Activated naive CD8-positive, alpha-beta T cell treated with anti-CD3 and anti-CD28 coated beads, Interleukin-2, amount 50 U/mL, for 16 hours (primary cell): ENCODE data around the gene MAJIN.

Experiments
- DNase-seq: peaks from one replicate; pipeline ENCODE4 v3.0.0-alpha.2; 2020; ENCODE audit warnings: low read depth, low spot score

Gene MAJIN

DNA sequence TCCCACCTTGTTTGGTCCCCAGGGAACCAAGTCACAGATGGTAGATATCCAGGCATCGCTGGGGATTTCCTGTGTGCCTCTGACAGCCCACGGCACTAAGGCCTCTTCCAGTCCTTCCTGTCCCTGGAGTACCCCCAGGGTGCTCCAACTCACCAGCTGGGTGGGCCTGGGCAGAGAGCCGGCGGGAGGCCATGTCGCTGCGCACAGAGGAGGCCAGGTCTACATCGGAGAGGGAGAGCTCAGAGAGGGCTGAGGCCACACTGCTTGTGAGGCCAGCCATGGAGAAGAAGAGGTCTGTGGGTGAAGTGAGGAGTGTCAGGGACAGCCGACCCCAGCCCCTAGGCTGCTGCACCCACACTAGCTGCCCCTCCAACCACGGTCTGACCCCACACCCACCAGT lies 60.2 kb downstream of the MAJIN start:
- no peak for DNase-seq

DNA sequence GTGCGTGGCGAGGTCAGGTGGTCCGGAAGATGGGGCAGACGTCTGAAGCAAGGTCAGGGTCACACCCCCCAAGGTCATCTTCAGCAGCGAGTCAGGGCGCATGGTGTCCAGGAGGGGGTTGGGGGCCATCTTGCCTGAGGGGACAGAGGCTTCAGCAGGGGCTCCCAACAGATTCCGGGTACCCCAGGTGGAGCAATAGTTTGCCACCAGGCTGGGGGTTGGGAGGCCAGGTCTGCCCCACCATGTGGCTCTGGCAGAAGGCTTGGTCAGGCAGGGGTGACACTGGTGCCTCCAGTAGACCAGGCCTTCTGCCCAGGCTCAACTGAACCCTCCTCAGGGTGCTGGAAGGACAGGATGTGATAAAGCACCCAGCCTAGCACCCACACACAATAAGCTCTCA lies 60.8 kb downstream of the MAJIN start:
- no peak for DNase-seq

DNA sequence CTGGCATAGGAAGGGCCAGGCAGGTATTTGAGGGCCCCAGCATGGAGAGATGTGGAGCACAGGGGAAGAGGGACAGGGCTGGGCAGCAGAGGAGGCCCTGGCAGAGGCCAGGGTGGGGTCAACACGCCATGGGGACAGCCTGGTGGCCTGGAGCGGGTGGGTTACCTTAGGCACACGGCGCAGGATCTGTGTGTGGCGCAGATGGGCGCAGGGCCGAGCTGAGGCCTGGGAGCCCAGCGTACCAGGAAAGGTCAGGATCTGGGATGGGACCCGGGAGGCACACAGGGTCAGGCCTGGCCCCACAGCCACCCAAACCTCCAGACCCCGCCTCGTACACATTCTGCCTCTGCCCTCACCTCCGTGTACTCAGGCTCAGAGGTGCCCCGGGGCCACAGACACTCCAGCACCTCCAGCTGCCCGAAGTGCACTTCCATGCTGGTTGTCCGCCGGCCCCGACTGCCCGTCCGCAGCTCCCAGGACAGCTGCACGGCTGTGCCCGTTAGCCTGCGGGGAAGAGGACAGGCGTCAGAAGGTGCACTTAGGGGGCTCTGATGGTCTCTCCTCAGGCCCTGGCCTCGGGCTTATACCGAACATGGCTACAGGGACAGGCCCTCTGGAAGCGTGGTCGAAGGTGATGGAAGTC lies 61.3 kb downstream of the MAJIN start:
- DNase-seq = no peak

DNA sequence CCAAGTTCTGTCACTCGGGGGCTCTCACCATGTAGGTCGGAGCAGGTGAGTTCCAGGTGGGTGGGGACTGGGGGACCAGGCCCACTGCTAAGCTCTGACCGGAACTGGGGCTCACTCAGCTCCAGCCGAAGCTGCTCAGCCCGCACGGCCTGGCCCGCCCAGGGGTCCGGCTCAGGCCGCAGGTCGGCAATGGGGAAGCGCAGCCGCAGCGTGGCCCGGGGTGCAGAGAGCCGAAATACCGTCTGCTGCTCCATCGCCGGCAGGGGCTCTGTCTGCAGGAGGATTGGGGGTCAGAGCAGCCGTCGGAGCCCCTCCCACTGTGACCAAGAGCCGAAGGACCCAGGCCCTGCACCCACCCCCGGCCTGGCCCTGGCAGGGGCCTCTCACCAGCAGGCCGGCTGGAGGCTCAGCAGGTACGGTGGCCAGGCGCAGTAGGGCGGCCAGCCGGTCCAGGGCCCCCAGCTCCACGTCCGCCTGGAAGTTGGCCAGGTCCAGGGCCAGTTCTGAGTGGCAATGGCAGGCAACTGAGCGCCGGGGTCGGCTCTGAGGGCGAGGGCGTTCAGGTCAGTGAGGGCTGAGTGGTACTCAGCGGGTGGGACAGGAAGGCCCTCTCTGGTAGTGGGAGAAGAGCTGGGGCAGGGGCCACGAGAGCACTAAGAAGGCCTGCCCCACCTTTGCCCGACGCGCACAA lies 62.1 kb downstream of the MAJIN start:
- no peak for DNase-seq

DNA sequence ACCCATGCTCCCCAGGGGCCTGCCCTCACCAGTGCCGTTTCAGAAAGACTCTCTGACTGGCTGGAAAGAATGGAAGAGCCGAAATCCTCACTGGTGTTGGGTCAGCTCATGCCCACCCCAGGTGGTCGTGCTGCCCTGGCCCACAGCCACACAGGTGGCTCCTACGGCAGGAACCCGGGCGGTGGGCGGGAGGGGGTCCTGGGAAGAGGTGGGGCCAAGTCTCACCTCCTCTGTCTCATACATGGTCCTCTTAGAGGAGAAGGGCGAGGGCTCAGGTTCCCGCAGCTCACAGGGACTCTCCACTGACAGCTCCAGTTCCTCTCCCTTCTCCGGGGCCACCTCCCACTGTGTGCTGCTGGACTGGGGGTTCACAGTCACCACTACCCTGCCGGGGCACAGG lies 63.1 kb downstream of the MAJIN start:
- DNase-seq = no peak

DNA sequence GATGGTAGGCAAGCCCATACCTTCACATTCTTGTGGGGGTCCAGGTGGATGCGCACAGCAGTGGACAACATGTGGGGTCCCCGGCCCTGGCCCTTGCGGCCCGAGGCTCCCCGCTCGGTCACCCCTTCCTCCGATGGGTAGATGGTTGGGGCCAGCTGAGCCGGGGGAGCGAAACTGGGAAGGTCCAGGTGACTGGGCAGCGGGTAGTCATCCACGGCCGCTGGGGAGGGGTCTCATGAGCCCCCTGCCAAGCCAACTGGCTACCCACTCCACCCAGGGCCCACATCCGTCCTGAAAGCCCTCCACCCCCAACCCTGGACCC lies 65.6 kb downstream of the MAJIN start:
- DNase-seq = no peak

DNA sequence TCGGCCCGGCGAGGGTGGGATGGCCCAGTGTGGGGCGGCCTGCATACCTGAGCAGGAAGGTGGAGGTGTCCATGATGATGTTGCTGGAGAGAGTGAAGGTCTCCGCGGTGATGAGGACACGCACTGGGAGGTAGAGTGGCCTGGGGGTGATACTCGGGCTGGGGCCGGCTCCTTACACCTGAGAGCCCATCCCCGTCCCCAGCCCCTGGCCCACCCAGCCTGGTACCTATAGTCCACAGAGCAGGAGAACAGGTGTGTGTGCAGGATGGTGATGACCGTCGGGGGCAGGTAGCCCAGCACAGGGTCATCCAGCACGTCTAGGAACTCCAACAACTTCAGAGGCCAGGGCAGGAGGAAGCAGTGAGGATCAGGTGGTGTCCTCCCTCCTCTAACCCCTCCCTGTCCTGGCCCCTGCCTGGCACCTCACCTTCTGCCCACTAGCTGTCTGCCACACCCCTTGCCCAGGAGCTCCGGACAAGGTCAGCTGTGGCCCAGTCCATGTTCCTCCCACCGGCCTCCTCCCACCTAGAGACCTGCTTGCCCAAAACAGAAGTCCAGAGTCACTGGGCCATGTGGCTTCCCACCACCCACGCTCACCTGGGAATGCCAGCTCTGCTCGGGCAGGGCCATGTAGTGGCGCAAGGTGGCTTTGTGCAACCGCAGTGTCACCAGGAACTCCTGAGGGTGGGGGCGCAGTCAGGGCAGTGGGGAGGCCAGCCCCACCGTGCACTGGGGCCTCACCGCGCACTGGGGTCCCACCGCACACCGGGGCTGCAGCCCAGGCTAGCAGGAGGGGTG lies 66.2 kb downstream of the MAJIN start:
- no peak for DNase-seq

DNA sequence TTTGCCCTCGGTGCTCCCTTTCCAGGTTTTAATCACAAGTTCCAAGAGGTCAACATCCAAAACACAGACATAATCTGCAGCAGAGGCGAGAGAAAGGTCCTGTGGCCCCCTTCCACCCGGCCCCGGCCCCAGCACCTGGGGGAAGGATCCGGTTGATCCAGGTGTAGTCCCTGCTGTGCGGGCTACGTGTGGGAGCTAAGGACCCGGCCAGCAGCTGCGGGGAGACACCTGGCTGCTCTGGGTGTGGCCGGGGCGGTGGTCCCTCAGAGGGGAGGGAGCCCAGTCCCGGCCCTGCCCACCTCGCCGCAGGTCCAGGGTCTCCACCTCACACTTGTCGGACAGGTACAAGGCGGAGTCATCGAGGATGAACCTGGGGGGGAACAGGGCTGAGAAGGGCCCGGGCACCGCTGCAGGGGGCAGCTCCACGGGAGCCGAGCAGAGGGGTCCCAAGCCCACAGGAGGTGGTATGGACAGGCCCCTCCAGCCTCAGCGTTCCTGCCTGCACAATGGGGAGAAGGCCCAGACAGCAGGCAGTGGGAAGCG lies 68.5 kb downstream of the MAJIN start:
- no peak for DNase-seq

DNA sequence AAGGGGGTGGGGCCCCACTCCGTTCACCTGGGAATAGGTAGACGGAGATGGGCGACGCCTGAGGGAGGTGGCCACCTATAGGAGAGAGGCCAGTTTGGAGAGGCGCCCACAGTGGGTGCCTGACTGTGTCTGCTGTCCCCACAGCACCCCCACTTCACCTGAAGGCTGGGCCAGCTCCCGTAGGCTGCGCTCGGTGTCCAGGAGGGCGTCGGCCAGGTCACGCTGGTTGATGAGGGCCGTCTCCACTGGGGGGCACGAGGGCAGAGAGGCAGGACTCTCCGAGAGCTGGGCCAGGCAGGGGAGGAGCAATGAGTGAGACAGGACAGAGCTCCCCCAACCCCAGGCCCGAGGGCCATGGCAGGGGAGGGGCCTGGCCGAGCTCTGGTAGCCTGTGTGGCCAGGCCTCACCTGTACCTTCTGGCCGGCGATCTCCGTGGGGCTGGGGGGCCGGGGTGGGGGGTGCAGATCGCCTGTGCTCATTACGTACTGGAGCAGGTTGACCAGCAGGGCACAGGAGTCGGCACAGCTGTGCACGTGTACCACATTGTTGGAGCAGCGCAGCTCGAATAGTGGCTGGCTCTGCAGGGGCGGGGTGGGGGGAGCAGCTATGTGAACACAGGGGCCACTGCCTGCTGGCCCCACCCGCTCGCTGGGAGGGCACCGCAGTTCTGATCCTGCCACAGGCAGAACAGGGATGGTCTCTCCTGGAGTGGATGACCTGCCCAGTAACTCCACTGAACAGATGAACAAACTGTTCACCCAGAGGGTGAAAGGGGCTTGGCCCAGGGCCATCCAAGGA lies 69.6 kb downstream of the MAJIN start:
- no peak for DNase-seq

DNA sequence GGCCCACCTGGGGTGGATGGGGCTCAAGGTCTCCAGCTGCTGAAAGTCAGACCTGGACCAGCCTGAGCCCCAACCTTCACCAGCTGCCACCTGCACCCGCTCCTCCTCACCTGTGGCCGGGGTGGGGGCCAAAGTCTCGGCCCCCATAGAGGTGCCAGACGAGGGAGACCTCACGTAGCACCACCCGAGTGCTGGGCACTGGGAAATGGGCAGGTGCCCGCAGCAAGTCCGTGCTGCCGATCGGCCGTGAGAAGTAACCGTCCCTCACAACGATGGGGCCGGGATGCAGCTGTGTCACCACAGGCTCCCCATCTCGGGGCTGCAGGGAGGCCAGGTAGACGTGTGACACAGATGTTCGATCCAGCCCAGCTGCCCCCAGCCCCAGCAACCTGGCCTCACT lies 71.1 kb downstream of the MAJIN start:
- DNase-seq = no peak

DNA sequence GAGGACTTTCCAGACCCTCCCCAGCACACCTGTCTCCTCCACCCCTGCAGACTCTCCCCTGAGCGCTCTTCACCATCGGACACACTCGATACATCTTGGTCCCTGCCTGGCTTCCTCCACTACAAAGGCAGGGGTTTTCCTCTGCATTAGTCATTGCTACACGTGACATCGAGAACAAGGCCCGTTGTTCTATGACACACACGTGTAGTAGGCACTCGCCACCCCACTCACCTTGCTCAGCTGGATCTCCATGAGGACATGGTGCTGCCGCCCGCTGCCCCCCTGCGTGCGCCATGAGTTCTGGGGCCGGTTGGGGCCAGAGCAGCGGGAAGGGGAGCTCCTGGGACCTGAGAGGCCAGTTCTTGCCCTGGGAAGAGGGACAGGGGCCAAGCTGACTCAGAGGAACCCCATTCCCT lies 71.6 kb downstream of the MAJIN start:
- DNase-seq = peak; percentile 18

DNA sequence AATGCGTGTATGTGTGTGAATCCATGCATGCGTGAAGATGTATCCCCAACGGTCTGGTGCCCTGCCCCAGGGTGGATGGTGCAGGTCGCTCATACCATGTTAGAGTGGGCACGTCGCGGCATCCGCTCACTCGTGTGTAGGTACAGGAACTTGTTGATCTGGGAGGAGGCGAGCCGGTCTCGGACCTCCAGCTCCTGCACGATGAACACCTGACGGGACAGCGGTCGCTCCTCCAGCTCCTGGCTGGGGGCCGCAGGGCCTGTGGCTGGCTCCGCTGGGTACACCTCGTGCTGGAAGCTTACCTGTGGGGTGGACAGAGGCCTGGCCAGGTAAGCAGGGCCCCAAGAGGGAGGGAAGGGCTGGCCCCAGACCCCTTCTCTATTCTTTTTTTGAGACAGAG lies 73.4 kb downstream of the MAJIN start:
- no peak for DNase-seq

DNA sequence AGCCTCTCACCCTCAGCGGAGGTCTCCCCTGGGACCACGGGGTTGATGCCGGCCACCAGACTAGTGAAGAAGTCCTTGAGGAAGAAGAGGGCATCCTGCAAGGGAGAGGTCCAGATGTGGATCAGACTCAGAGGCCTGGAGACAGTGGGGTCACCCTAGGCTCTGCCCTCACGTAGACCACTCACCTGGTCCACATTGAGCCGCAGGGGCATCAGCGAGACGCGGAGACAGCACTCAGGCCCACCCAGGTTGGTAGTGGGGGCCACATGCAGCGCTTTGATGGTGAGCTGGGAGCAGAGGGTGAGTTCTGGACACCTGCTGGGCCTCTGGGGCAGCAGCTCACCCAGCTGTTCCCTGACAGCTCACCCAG lies 73.8 kb downstream of the MAJIN start:
- DNase-seq = no peak

DNA sequence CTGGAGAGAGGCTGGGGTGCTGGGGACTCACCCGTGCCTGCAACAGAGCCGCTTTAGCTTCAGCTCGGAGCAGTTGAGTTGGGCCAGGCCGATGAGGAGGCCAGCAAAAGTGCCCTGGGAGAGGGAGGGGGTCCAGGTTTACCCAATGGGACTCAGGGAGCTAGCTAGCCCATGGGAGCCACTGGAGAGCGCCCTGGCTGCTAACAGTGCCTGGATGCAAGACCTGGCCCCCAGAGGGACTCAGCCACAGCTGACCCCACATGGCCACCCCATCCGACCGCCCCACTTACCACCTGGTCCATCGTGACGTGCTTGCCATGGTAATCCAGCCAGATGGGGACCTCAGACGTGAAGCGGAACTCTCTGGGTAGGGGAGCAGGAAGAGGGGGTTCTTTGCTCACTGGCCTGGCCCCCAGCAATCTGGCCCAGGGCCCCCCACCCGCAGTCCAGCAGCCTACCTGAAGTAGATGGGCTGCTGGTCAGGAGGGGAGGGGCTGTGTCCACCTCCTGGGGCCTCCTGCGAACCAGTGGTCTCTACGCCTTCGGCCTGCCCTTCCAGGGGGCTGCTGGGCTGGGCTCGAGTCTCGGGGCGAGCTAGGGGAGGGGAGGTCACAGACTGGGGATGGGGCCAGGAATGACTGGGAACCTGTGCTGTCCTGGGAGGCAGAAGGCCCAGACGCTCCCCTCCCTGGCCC lies 74.4 kb downstream of the MAJIN start:
- DNase-seq = no peak

DNA sequence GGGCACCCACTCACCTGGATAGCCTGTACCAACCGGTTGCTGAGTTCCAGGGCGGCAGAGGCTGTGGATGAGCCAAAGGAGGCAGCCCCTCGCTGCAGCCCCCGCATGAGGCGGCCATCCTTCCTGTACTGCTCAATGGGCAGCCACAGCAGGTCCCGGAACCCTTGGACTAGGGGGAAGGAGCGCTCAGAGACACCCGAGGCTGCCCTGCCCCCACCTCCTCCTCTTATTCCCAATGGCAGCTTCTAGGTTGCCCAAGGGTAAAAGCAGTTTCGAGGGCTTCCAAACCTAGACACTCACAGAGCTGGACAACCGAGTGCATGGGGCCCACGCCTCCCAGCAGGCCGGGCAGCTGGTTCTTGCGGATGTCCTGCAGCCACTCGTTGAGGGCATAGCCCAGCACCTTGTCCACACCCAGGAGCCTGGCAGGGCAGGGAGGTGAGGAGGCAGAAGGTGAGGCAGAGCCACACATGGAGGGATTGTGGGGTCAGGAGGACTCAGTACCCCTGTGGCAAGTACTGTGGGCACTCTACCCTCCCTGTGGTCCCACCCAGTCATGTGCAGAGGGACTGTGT lies 75.4 kb downstream of the MAJIN start:
- DNase-seq = no peak

DNA sequence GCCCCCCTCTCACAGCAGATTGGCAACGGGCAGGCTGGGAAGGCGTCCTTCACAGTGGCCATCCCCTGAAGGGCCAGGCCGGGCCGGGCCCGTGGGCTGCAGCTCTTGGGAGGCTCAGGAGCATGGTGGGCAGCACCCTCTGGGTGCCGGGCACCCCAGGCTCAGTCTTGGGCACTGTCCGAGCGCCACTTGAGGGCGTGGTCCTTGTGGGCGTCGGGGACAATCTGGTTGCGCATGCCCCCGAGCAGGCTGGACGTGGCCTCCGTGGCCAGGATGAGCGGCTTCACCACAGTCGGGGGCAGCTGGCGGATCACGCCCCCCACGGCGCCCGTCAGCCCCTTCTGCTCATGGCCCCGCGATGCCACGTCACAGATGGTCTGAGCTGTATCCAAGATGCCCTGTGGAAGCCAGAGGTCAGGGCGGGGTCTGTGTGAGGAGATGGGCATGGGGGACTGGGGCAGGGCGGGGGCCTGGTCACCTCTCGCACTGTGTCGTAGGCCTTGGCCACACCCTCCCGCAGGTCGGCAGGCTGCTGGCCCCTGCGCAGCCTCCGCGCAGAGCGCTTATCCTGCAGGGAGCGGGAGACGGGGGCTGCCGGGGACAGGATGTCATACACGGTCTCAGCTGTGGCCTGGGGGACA lies 77.0 kb downstream of the MAJIN start:
- no peak for DNase-seq

DNA sequence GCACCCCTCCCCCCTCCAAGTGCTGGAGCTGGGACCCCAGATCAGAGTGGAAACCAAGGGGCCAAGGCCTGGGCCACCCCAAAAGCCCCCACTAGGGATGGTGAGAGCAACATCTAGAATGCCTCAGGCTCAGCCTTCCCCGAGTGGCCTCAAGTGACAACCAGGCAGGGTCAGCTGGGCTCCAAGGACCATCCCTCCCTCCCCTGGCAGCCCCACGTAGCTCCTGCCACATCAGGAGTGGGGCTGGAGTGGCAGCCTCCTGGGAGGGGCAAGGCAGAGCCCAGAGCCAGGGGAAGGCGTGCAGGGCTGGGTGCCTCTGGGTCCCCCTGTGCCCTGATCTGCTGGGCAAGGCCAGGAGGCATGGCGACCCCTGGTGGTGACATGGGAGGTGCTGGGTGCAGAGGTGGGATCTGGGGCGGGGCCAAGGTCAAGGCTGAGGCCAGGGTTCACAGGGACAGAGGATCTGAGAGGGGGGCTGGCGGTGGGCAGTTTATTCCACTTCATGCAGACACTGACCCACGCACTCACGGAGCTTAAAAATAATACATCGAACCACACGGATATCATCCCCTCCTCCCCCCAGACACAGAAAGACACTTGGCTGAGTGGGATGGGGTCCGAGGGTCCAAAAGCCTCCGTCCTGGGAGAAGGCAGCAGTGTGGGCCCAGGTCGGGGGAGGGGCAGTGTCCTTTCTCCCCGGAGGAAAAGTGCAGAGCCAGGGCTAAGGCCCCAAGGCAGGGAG lies 77.7 kb downstream of the MAJIN start:
- peak; percentile 85 for DNase-seq

DNA sequence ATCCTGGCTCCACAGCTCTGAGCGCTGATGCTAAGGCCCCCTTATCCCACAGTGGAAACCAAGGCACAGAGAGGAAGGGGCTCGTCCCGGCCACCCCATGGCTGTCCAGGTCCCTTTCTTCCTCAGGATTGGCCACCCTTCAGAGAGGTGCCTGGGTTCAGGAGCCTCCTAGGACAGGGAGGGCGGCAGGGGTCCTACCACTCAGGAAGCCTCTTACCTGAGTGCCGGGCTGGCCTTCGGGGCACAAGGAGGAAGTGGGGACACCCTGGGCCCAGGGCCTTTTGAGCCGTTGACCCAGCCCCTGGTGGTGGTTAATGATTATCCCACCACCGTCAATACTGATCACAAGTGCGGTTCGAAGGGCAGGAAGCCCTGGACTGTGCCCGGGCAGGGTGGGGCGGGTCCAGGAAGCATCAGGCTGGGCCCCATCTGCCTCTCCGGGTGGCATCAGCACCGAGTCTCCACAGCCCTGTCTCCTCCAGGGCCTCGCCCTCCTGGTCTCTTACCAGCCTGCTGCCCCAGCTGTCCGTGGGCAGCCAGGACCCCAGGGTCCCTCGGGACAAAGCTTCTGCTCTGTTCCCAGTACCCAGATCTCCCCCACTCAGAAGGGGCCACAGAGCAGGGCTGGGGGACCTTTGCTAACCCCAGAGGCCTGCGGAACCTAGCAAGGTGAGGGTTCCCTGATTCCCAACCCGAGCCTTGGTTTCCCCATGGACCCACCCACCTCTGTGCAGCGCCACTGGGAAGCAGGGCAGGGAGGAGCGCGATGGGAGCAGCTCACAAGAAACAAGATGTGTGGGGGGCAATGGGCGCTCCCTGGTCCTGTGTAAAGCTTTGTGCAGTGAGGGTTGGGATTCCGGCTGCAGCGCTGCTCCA lies 78.5 kb downstream of the MAJIN start:
- DNase-seq = no peak

DNA sequence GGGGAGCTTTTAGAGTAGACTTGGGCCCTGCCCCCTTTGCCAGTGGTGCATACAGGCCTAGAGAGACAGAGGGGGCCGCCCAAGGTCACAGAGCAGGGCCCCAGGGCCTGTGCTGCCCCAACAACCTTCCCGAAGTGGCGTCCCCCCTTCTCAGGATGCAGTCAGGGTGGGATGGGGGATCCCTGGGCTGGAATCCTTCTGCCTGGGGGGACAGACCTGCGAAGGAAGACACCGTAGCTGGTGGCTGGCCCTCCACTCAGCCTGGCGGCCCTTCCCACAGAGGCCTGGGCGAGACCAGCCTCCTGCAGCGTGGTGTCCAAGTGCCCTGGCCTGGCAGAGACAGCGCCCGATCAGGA lies 79.1 kb downstream of the MAJIN start:
- no peak for DNase-seq
